CD4-positive, alpha-beta T cell (primary cell): ENCODE results near the gene ISYNA1. TPM values are rescaled to one million over a fixed set of nuclear protein-coding genes. Genes with fewer than 3 reads are reported as not detected.

Experiments
- ATAC-seq: fragments of 200-7000 bp; cut with Tn5 transposase; one replicate; pipeline ENCODE4 v1.10.0; 2022; ENCODE audit warnings: mild to moderate bottlenecking; ENCODE audit not compliant: poor library complexity
- CTCF ChIA-PET: fragments of 350-600 bp; sonication (Branson Sonifier 250); formaldehyde crosslinking; loops from one replicate; lab custom pipeline; 2021; ENCODE audit warnings: antibody characterized with exemption, inconsistent platforms; lab: Charles Lee
- POLR2A ChIA-PET: fragments of 350-600 bp; sonication (Branson Sonifier 250); formaldehyde crosslinking; loops from one replicate; lab custom pipeline; 2021; ENCODE audit warnings: antibody characterized with exemption, inconsistent platforms; lab: Charles Lee
- DNase-seq, 14 experiments: peaks; one replicate each; pipeline ENCODE4 v3.0.0-alpha.2; 2013 to 2020; ENCODE audit warnings: mixed read lengths in 2 of 14
- H3K27ac ChIP-seq, 2 donors: one replicate each; pipeline versions ENCODE4 v1.5.1 to v1.7.0; 2013; ENCODE audit warnings: low read length in 2 of 2, low read depth in 1 of 2, mild to moderate bottlenecking in 1 of 2
- H3K27me3 ChIP-seq, 2 experiments: 1 replicate in 1 of 2; 2 replicates in 1 of 2; pipeline versions ENCODE4 v1.6.1 to v1.7.0; 2013; ENCODE audit warnings: low read length in 2 of 2, control low read depth in 1 of 2, mild to moderate bottlenecking in 1 of 2, moderate library complexity in 1 of 2; ENCODE audit not compliant: insufficient read depth in 2 of 2, control insufficient read depth in 1 of 2
- H3K36me3 ChIP-seq: one replicate; pipeline ENCODE4 v1.6.1; 2013; ENCODE audit warnings: low read length, control low read depth; ENCODE audit not compliant: insufficient read depth
- H3K4me1 ChIP-seq: one replicate; pipeline ENCODE4 v1.6.1; 2013; ENCODE audit warnings: low read length, control low read depth; ENCODE audit not compliant: insufficient read depth
- H3K4me3 ChIP-seq: one replicate; pipeline ENCODE4 v1.5.1; 2013; ENCODE audit warnings: mild to moderate bottlenecking, low read length, moderate library complexity
- H3K9me3 ChIP-seq, 2 experiments: 1 replicate in 1 of 2; 2 replicates in 1 of 2; pipeline versions ENCODE4 v1.6.1 to v1.7.0; 2013; ENCODE audit warnings: low read length in 2 of 2, mild to moderate bottlenecking in 2 of 2, control low read depth in 1 of 2, moderate library complexity in 1 of 2; ENCODE audit not compliant: control insufficient read depth in 1 of 2, insufficient read depth in 1 of 2
- H3K27ac Mint-ChIP-seq: one replicate; pipeline ENCODE4 v1.8.0; 2020; ENCODE audit warnings: mixed read lengths
- H3K27me3 Mint-ChIP-seq: one replicate; pipeline ENCODE4 v1.8.0; 2021; ENCODE audit warnings: mixed read lengths
- H3K36me3 Mint-ChIP-seq: one replicate; pipeline ENCODE4 v1.8.0; 2021; ENCODE audit warnings: low read depth, mixed read lengths
- H3K4me1 Mint-ChIP-seq: one replicate; pipeline ENCODE4 v1.8.0; 2021; ENCODE audit warnings: low read depth, mixed read lengths
- H3K4me3 Mint-ChIP-seq: one replicate; pipeline ENCODE4 v1.8.0; 2020; ENCODE audit warnings: mild to moderate bottlenecking, mixed read lengths
- H3K9me3 Mint-ChIP-seq: one replicate; pipeline ENCODE4 v1.8.0; 2020; ENCODE audit warnings: mixed read lengths
- CTCF ChIP-seq: fragments of 200-600 bp; IDR thresholded peaks from one replicate; pipeline ENCODE4 v1.8.0; 2022; ENCODE audit warnings: antibody characterized with exemption, mild to moderate bottlenecking
- intact Hi-C, 2 experiments: fragments of 100-400 bp; cut with DNase I in 1 of 2; cut with micrococcal nuclease in 1 of 2; formaldehyde crosslinking; loops; one replicate each; pipeline versions ENCODE4 v1.15.1 to v1.9.0; 2023 to 2025; cut with DNase I, micrococcal nuclease
- total RNA-seq, 174 experiments: library from RNA in 2 of 174; stranded (reverse) in 2 of 174; gene quantifications; one replicate each; pipeline ENCODE4 v1.2.3 and lab custom pipeline; 2021 to 2026

ISYNA1 gene
- total RNA-seq, 2 experiments from 2014 or later = 34.1 to 41.3 TPM

GRCh38 chr19:18430417-18431144, 7.4 kb downstream of the ISYNA1 start:
- no peak for ATAC-seq
- H3K27ac Mint-ChIP-seq = peak overlapping the region; percentile 81
- no peaks in the 10 kb centered on the region for H3K9me3 Mint-ChIP-seq
- TF ChIP-seq CTCF = no peak
- intact Hi-C loops = no loop called here
- DNase-seq = peak in 1 of 14 experiments; percentile 47
- no peak overlapping the region for H3K27ac ChIP-seq
- H3K27me3 ChIP-seq = no peaks in the 10 kb centered on the region
- no peaks in the 10 kb centered on the region for H3K36me3 Mint-ChIP-seq
- H3K27me3 Mint-ChIP-seq = no peaks in the 10 kb centered on the region
- peaks cover 75% of the 10 kb centered on the region for H3K4me1 ChIP-seq
- CTCF ChIA-PET = no interaction called here
- no peaks in the 10 kb centered on the region for H3K9me3 ChIP-seq
- peaks cover 22% of the 10 kb centered on the region for H3K36me3 ChIP-seq
- no peak overlapping the region for H3K4me3 ChIP-seq
- H3K4me1 Mint-ChIP-seq = peaks cover 29% of the 10 kb centered on the region
- H3K4me3 Mint-ChIP-seq = peak overlapping the region; percentile 72
- POLR2A ChIA-PET = interaction anchor here (1.6 kb wide), 1 partner anchor 11 kb away, joined by 9 read pairs; the partner anchor contains the start of gene SSBP4

DNA sequence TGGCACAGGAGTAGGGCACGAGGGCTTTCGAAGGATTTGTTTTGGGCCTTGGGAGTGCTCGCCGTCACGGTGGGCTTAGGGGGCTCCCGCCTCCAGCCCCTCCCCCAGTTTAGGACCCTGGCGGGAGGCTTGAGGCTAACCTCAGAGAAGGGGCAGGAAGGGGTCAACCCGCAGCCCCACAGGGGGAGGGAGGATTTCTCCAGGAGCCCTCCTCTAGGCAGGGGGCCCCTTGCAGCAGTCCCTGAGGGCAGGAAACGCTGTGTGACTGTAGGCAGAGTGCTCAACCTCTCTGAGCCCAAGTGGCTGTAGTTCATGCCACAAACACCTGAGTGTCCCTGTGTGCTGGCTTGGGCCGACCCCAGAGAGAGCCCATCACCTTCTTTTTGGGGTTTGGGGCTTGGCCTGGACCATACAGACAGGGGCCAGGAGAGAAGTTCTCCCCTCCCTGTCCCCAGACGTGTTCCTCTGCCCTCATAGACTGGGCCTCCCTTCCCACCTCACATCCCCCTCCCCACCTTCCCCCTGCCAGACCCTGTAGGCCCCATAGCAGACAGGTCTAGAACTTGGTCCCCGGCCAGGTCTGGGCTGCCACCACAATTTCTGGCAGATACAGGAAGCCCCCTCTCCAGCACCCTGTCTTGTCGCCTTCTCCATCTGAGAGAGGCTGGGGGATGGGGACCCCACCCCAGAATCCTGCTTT, 8.1 kb downstream of the ISYNA1 start:
- Histone ChIP-seq H3K27me3 (no peaks in the 10 kb centered on the region), H3K27ac (peak overlapping the region; percentile 78 to 92), H3K4me3 (peak overlapping the region; percentile 53), H3K4me1 (peaks cover 82% of the 10 kb centered on the region), H3K9me3 (no peaks in the 10 kb centered on the region), H3K36me3 (peaks cover 22% of the 10 kb centered on the region)
- DNase-seq = peak in 1 of 14 experiments; percentile 57
- ChIA-PET CTCF (interaction anchor here (1.7 kb wide), 1 partner anchor 11 kb away, joined by 6 read pairs; no protein-coding TSS in a partner anchor), POLR2A (interaction anchor here (1.2 to 2.3 kb wide), 4 partner anchors 10 to 278 kb away, joined by 3 to 21 read pairs (median 5); partner anchors contain the start of genes PIK3R2 and SSBP4)
- no peak for ATAC-seq
- intact Hi-C loops = no loop called here
- Mint-ChIP-seq H3K9me3 (no peaks in the 10 kb centered on the region), H3K27me3 (no peaks in the 10 kb centered on the region), H3K4me3 (peak overlapping the region; percentile 83), H3K36me3 (no peaks in the 10 kb centered on the region), H3K4me1 (peaks cover 33% of the 10 kb centered on the region), H3K27ac (peak overlapping the region; percentile 81)
- no peak for TF ChIP-seq CTCF

DNA sequence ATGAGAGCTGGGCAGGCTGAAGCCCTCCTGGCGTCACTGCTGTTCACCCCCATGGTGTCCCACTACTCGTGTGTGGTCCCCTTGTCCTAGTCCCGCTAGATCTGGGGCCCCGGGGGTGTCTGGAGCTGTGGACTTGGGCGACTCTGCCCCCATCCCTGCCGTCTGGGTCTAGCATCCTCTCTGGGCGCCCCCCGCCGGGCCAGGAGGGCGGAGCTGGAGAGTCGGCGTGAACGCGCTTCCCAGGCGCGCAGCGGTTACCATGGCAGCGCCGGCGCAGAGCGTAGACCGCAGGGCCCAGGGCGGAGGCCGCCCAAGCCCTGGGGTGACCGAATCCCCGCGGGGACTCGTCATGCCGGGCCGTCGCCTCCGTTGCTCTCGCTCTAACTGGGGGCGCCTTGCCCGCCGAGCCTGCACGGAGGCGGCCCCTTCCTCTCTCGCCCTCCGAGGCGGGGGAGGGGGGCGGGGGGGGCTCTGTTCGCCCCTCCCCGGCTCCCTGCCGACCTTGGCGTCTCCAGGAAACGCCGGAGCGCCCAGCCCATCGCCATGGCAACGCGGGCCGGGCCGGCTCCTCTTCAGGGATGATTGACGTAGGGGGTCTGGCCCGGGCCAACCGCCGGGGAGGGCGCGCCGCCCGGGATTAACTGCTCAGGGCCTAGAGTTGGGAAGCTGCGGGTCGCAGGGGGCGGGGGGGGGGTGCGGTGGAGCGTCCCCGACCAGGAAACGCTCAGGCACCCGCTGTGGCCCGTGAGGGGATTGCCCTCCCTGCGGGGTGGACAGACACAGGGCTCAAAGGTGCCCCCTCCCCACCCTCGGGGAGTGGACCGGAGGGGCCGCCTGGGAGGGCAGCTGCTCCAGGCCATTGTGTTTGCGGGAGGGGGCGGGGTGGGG, 8.9 kb downstream of the ISYNA1 start:
- Histone ChIP-seq H3K9me3 (no peaks in the 10 kb centered on the region), H3K4me1 (peaks cover 87% of the 10 kb centered on the region), H3K36me3 (peaks cover 24% of the 10 kb centered on the region), H3K4me3 (peak overlapping the region; percentile 53), H3K27me3 (no peaks in the 10 kb centered on the region), H3K27ac (peak overlapping the region; percentile 78 to 92)
- ChIA-PET POLR2A (interaction anchor here (1.1 to 2.3 kb wide), 7 partner anchors 8 to 277 kb away, joined by 3 to 21 read pairs (median 4); partner anchors contain the start of genes PIK3R2 and SSBP4), CTCF (interaction anchor here (1.2 to 1.9 kb wide), 4 partner anchors 10 to 149 kb away, joined by 3 to 11 read pairs (median 4); partner anchors contain the start of gene SSBP4)
- no peaks in the 10 kb centered on the region for H3K9me3 Mint-ChIP-seq
- peak overlapping the region; percentile 34 for H3K4me3 Mint-ChIP-seq
- no peaks in the 10 kb centered on the region for H3K36me3 Mint-ChIP-seq
- no peaks in the 10 kb centered on the region for H3K27me3 Mint-ChIP-seq
- ATAC-seq = peak; percentile 76
- DNase-seq = peak; percentile 64 to 96 (median 82)
- no peak for TF ChIP-seq CTCF
- intact Hi-C loops = no loop called here
- H3K4me1 Mint-ChIP-seq = peaks cover 33% of the 10 kb centered on the region
- H3K27ac Mint-ChIP-seq = peak overlapping the region; percentile 81
